Measurements from ENCODE around the gene VOPP1.

Gene VOPP1

DNA sequence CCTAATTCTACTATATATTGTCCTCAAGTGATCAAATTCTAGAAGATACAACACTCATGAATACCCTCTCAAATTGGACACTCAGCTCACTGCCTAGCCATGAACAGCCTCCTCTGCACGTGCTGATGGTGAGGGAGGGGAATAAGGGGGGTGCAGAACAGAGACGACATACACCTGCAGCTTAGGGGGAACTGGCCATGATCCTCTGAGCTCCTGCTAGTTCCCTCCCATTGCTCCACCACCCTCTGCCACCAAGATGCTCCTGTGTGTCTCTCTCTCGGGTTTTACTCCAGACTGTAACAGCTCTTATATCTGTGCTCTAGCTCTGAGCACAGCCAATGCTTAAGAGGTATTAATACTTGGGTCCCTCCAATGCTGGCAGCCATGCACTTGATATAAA, 70.7 kb downstream of the VOPP1 start:
- Histone ChIP-seq H3K9me3 (ENCODE audit: control insufficient read depth, insufficient read depth, low read length) (no peaks in the 10 kb centered on the region), H3K27me3 (ENCODE audit: control insufficient read depth, insufficient read depth, low read length) (no peaks in the 10 kb centered on the region), H3K36me3 (ENCODE audit: control insufficient read depth, insufficient read depth, low read length) (no peaks in the 10 kb centered on the region), H3K27ac (ENCODE audit: low read length) (no peak overlapping the region), H3K4me3 (ENCODE audit: low read length) (no peak overlapping the region), H3K4me1 (ENCODE audit: control insufficient read depth, insufficient read depth, low read length) (0 out of 2 replicates have a peak, but pooled peaks cover 1% of the 10 kb centered on the region)
- no CpG with 5 or more reads among the region's 3 CpGs for WGBS (ENCODE audit: insufficient coverage, insufficient read length)
- DNase-seq (ENCODE audit: low read depth, low spot score) = no peak

GRCh38 chr7:55500117-55500756, 72.1 kb downstream of the VOPP1 start:
- 0 out of 2 replicates have a peak, but pooled peaks cover 1% of the 10 kb centered on the region for H3K4me1 ChIP-seq (ENCODE audit: control insufficient read depth, insufficient read depth, low read length)
- no peak overlapping the region for H3K4me3 ChIP-seq (ENCODE audit: low read length)
- WGBS (ENCODE audit: insufficient coverage, insufficient read length) = no CpG with 5 or more reads among the region's 7 CpGs
- no peaks in the 10 kb centered on the region for H3K9me3 ChIP-seq (ENCODE audit: control insufficient read depth, insufficient read depth, low read length)
- no peak overlapping the region for H3K27ac ChIP-seq (ENCODE audit: low read length)
- no peak for DNase-seq (ENCODE audit: low read depth, low spot score)
- no peaks in the 10 kb centered on the region for H3K27me3 ChIP-seq (ENCODE audit: control insufficient read depth, insufficient read depth, low read length)
- no peaks in the 10 kb centered on the region for H3K36me3 ChIP-seq (ENCODE audit: control insufficient read depth, insufficient read depth, low read length)

DNA sequence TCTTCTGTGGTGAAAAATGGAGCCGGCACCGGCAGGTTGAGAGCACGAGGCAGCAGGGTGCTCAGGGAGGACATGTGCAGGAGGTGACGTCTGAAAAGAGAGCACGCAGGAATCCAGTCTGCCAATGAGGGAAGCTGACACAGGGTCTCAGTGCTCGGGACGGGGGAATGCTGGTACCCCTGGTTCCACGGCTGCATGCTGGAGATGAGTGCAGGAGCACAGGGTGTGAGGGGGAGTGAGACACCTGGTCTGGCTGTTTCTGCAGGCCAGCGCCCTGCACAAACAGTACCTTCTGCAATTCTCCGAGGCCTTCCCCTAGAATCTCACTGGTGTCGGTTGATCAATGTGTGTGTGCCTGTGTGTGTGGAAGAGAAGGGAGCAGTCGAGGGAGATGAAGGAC, 72.7 kb downstream of the VOPP1 start:
- WGBS (ENCODE audit: insufficient coverage, insufficient read length) = no CpG with 5 or more reads among the region's 12 CpGs
- no peak overlapping the region for H3K4me3 ChIP-seq (ENCODE audit: low read length)
- no peaks in the 10 kb centered on the region for H3K27me3 ChIP-seq (ENCODE audit: control insufficient read depth, insufficient read depth, low read length)
- H3K27ac ChIP-seq (ENCODE audit: low read length) = no peak overlapping the region
- 0 out of 2 replicates have a peak, but pooled peaks cover 1% of the 10 kb centered on the region for H3K4me1 ChIP-seq (ENCODE audit: control insufficient read depth, insufficient read depth, low read length)
- no peak for DNase-seq (ENCODE audit: low read depth, low spot score)
- H3K9me3 ChIP-seq (ENCODE audit: control insufficient read depth, insufficient read depth, low read length) = no peaks in the 10 kb centered on the region
- H3K36me3 ChIP-seq (ENCODE audit: control insufficient read depth, insufficient read depth, low read length) = no peaks in the 10 kb centered on the region

DNA sequence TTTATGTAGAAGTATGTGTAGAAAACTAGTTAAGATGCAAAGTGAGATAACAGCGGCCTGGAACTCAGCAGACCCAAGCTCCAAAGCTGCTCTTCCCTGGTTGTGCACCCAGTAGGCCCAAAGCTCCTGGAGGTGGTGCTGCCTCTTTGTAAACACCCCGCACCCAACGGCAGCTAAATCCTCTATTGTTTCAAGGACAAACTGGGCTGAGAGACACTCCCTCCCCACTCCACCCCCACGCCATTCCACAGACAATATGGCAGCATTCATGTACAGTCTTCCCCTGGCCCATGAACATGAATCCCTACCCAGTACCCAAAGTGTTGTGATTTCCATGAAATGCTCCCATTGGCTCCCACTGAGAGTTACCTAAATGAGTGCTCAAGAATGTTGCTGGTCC, 73.5 kb downstream of the VOPP1 start:
- Histone ChIP-seq H3K36me3 (ENCODE audit: control insufficient read depth, insufficient read depth, low read length) (no peaks in the 10 kb centered on the region), H3K4me3 (ENCODE audit: low read length) (no peak overlapping the region), H3K4me1 (ENCODE audit: control insufficient read depth, insufficient read depth, low read length) (0 out of 2 replicates have a peak, but pooled peaks cover 1% of the 10 kb centered on the region), H3K27me3 (ENCODE audit: control insufficient read depth, insufficient read depth, low read length) (no peaks in the 10 kb centered on the region), H3K9me3 (ENCODE audit: control insufficient read depth, insufficient read depth, low read length) (no peaks in the 10 kb centered on the region), H3K27ac (ENCODE audit: low read length) (no peak overlapping the region)
- no CpG with 5 or more reads among the region's 4 CpGs for WGBS (ENCODE audit: insufficient coverage, insufficient read length)
- no peak for DNase-seq (ENCODE audit: low read depth, low spot score)

- H3K27ac ChIP-seq (ENCODE audit: low read length) = no peak overlapping the region
- no peaks in the 10 kb centered on the region for H3K36me3 ChIP-seq (ENCODE audit: control insufficient read depth, insufficient read depth, low read length)
- no peak for DNase-seq (ENCODE audit: low read depth, low spot score)
- no peaks in the 10 kb centered on the region for H3K9me3 ChIP-seq (ENCODE audit: control insufficient read depth, insufficient read depth, low read length)
- no peak overlapping the region for H3K4me3 ChIP-seq (ENCODE audit: low read length)
- no CpG with 5 or more reads among the region's 7 CpGs for WGBS (ENCODE audit: insufficient coverage, insufficient read length)
- H3K27me3 ChIP-seq (ENCODE audit: control insufficient read depth, insufficient read depth, low read length) = no peaks in the 10 kb centered on the region
- 0 out of 2 replicates have a peak, but pooled peaks cover 1% of the 10 kb centered on the region for H3K4me1 ChIP-seq (ENCODE audit: control insufficient read depth, insufficient read depth, low read length)
These were observed 74.2 kb downstream of the VOPP1 start for GRCh38 chr7:55498142-55498541.

DNA sequence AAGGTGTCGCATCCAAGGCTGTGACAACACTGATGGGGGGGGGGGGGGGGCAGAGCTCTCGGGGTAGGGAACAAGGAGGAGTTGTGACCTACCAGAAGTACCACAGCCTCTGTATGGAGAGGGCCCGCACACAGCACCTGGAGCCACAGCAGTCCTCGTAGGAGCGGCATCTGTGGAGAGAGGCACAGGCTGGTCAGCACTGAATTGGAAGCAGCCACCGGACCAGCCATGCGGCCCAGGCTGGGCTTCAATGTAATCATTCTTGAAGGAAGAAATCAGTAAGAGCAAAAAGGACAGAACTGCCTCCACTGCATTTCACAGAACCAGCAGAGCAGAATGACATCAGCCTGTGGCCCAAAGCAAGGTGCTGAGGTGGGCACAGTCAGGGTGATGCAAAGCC, 74.8 kb downstream of the VOPP1 start:
- Histone ChIP-seq H3K27me3 (ENCODE audit: control insufficient read depth, insufficient read depth, low read length) (no peaks in the 10 kb centered on the region), H3K36me3 (ENCODE audit: control insufficient read depth, insufficient read depth, low read length) (no peaks in the 10 kb centered on the region), H3K4me3 (ENCODE audit: low read length) (no peak overlapping the region), H3K9me3 (ENCODE audit: control insufficient read depth, insufficient read depth, low read length) (no peaks in the 10 kb centered on the region), H3K4me1 (ENCODE audit: control insufficient read depth, insufficient read depth, low read length) (0 out of 2 replicates have a peak, but pooled peaks cover 1% of the 10 kb centered on the region), H3K27ac (ENCODE audit: low read length) (no peak overlapping the region)
- no peak for DNase-seq (ENCODE audit: low read depth, low spot score)
- WGBS (ENCODE audit: insufficient coverage, insufficient read length) = no CpG with 5 or more reads among the region's 7 CpGs

GRCh38 chr7:55496906-55497305, 75.4 kb downstream of the VOPP1 start:
- no peaks in the 10 kb centered on the region for H3K9me3 ChIP-seq (ENCODE audit: control insufficient read depth, insufficient read depth, low read length)
- no peak overlapping the region for H3K4me3 ChIP-seq (ENCODE audit: low read length)
- H3K4me1 ChIP-seq (ENCODE audit: control insufficient read depth, insufficient read depth, low read length) = 0 out of 2 replicates have a peak, but pooled peaks cover 1% of the 10 kb centered on the region
- no peak for DNase-seq (ENCODE audit: low read depth, low spot score)
- no CpG with 5 or more reads among the region's 9 CpGs for WGBS (ENCODE audit: insufficient coverage, insufficient read length)
- H3K36me3 ChIP-seq (ENCODE audit: control insufficient read depth, insufficient read depth, low read length) = no peaks in the 10 kb centered on the region; the same call in 1 of the 2 replicates
- H3K27me3 ChIP-seq (ENCODE audit: control insufficient read depth, insufficient read depth, low read length) = no peaks in the 10 kb centered on the region
- no peak overlapping the region for H3K27ac ChIP-seq (ENCODE audit: low read length)

- WGBS (ENCODE audit: insufficient coverage, insufficient read length) = no CpG with 5 or more reads among the region's 5 CpGs
- H3K27me3 ChIP-seq (ENCODE audit: control insufficient read depth, insufficient read depth, low read length) = no peaks in the 10 kb centered on the region
These were observed 77.4 kb downstream of the VOPP1 start for GRCh38 chr7:55494951-55495350.

GRCh38 chr7:55493408-55493807, 78.9 kb downstream of the VOPP1 start:
- H3K4me1 ChIP-seq (ENCODE audit: control insufficient read depth, insufficient read depth, low read length) = 0 out of 2 replicates have a peak, but pooled peaks cover 1% of the 10 kb centered on the region
- no peak for DNase-seq (ENCODE audit: low read depth, low spot score)
- H3K27ac ChIP-seq (ENCODE audit: low read length) = no peak overlapping the region
- no peaks in the 10 kb centered on the region for H3K27me3 ChIP-seq (ENCODE audit: control insufficient read depth, insufficient read depth, low read length)
- WGBS (ENCODE audit: insufficient coverage, insufficient read length) = no CpG with 5 or more reads among the region's 7 CpGs
- H3K9me3 ChIP-seq (ENCODE audit: control insufficient read depth, insufficient read depth, low read length) = no peaks in the 10 kb centered on the region
- H3K4me3 ChIP-seq (ENCODE audit: low read length) = no peak overlapping the region
- H3K36me3 ChIP-seq (ENCODE audit: control insufficient read depth, insufficient read depth, low read length) = peaks cover 12% of the 10 kb centered on the region

More at GRCh38 chr7:55494951-55495350, 77.4 kb downstream of the VOPP1 start:
- no peak overlapping the region for H3K27ac ChIP-seq (ENCODE audit: low read length)
- H3K4me1 ChIP-seq (ENCODE audit: control insufficient read depth, insufficient read depth, low read length) = 0 out of 2 replicates have a peak, but pooled peaks cover 1% of the 10 kb centered on the region
- peaks cover 6% of the 10 kb centered on the region for H3K36me3 ChIP-seq (ENCODE audit: control insufficient read depth, insufficient read depth, low read length)
- DNase-seq (ENCODE audit: low read depth, low spot score) = no peak
- no peak overlapping the region for H3K4me3 ChIP-seq (ENCODE audit: low read length)
- H3K9me3 ChIP-seq (ENCODE audit: control insufficient read depth, insufficient read depth, low read length) = no peaks in the 10 kb centered on the region

GRCh38 chr7:55491346-55491745, 81.0 kb downstream of the VOPP1 start:
- no peak overlapping the region for H3K4me3 ChIP-seq (ENCODE audit: low read length)
- DNase-seq (ENCODE audit: low read depth, low spot score) = no peak
- H3K9me3 ChIP-seq (ENCODE audit: control insufficient read depth, insufficient read depth, low read length) = no peaks in the 10 kb centered on the region
- no CpG with 5 or more reads among the region's 5 CpGs for WGBS (ENCODE audit: insufficient coverage, insufficient read length)
- H3K4me1 ChIP-seq (ENCODE audit: control insufficient read depth, insufficient read depth, low read length) = no peaks in the 10 kb centered on the region
- no peaks in the 10 kb centered on the region for H3K27me3 ChIP-seq (ENCODE audit: control insufficient read depth, insufficient read depth, low read length)
- H3K27ac ChIP-seq (ENCODE audit: low read length) = no peak overlapping the region
- peaks cover 12% of the 10 kb centered on the region for H3K36me3 ChIP-seq (ENCODE audit: control insufficient read depth, insufficient read depth, low read length)

DNA sequence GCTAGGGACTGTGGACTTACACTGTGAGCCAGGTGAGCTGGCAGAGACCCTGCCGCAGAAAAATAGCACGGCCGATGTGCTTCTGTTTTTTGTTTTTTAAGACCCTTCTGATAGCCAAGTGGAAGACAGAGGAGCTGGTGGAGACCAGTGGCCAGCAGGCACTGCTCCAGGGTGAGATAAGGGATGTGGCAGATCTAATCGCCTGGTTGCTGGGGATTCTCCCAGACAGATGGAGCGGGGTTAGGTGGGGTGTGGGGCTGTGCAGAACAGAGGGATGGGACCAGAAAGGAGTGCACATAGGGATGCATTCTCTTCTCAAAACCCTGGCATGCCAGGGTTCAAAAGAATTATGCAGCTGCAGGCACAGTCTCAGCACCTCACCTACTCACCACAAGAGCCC, 82.2 kb downstream of the VOPP1 start:
- H3K9me3 ChIP-seq (ENCODE audit: control insufficient read depth, insufficient read depth, low read length) = no peaks in the 10 kb centered on the region
- H3K27ac ChIP-seq (ENCODE audit: low read length) = no peak overlapping the region
- no peak for DNase-seq (ENCODE audit: low read depth, low spot score)
- no peaks in the 10 kb centered on the region for H3K27me3 ChIP-seq (ENCODE audit: control insufficient read depth, insufficient read depth, low read length)
- H3K4me1 ChIP-seq (ENCODE audit: control insufficient read depth, insufficient read depth, low read length) = no peaks in the 10 kb centered on the region; the same call in 1 of the 2 replicates
- no peak overlapping the region for H3K4me3 ChIP-seq (ENCODE audit: low read length)
- H3K36me3 ChIP-seq (ENCODE audit: control insufficient read depth, insufficient read depth, low read length) = peaks cover 12% of the 10 kb centered on the region
- no CpG with 5 or more reads among the region's 5 CpGs for WGBS (ENCODE audit: insufficient coverage, insufficient read length)
